HCT116 (cell line): ENCODE measurements around the gene SLC50A1. TPM values are rescaled to one million over a fixed set of nuclear protein-coding genes. Genes with fewer than 3 reads are reported as not detected.

Experiments used
- ATAC-seq: fragments of 200-7000 bp; cut with Tn5 transposase; 2 replicates; pipeline ENCODE4 v1.9.1; 2020; ENCODE audit warnings: mild to moderate bottlenecking, moderate library complexity
- BruUV-seq: library from RNA; stranded (reverse); fragments of 400-500 nt; replicated peaks from 2 replicates; lab custom pipeline; 2021; lab: Mats Ljungman, UMichigan
- CTCF ChIA-PET: fragments of 300-600 bp; sonication (Branson Sonifier 250); formaldehyde crosslinking; loops from one replicate; lab custom pipeline; 2021; ENCODE audit warnings: antibody characterized with exemption; lab: Charles Lee
- POLR2A ChIA-PET: fragments of 300-600, 350-600 bp; sonication (Branson Sonifier 250); formaldehyde crosslinking; loops from one replicate; lab custom pipeline; 2021; ENCODE audit warnings: antibody characterized with exemption; lab: Charles Lee
- RAD21 ChIA-PET, 2 experiments: fragments of 300-600 bp; sonication (Branson Sonifier 250); formaldehyde crosslinking; loops; one replicate each; lab custom pipeline; 2023; ENCODE audit warnings: low total read pairs in 2 of 2; ENCODE audit not compliant: uncharacterized antibody in 2 of 2, unreplicated experiment in 2 of 2, low non-redundant PET in 1 of 2; lab: Charles Lee
- DNase-seq: peaks from one replicate; pipeline ENCODE4 v3.0.0-alpha.2; 2010; ENCODE audit warnings: low read depth, low spot score
- H2AFZ ChIP-seq: fragments of 200-600 bp; shearing (Covaris generic), sonication (generic); 2 replicates; pipeline ENCODE4 v1.6.1; 2017; ENCODE audit warnings: low read depth, mixed run types, mixed read lengths, antibody characterized with exemption, low read length; ENCODE audit not compliant: poor library complexity, severe bottlenecking
- H3K27ac ChIP-seq: 2 replicates; pipeline ENCODE4 v1.5.1; 2012; ENCODE audit warnings: low read depth, low read length
- H3K27me3 ChIP-seq: fragments of 200-600 bp; sonication (generic); 2 replicates; pipeline ENCODE4 v1.6.1; 2016; ENCODE audit warnings: mixed run types, low read length, mixed read lengths; ENCODE audit not compliant: insufficient read depth
- H3K36me3 ChIP-seq, 2 experiments: fragments of 200-500 bp in 1 of 2; fragments of 200-600 bp in 1 of 2; sonication (Bioruptor generic) in 1 of 2; sonication (generic) in 1 of 2; 2 replicates each; pipeline versions ENCODE4 v1.5.1 to v1.6.1; 2014 to 2016; ENCODE audit warnings: low read length in 2 of 2, inconsistent platforms in 1 of 2, mixed read lengths in 1 of 2, mixed run types in 1 of 2; ENCODE audit not compliant: insufficient read depth in 2 of 2, control insufficient read depth in 1 of 2
- H3K4me1 ChIP-seq, 2 experiments: fragments of 200-600 bp in 1 of 2; sonication (generic) in 1 of 2; 2 replicates each; pipeline versions ENCODE4 v1.5.1 to v1.6.1; 2012 to 2017; ENCODE audit warnings: low read length in 2 of 2, inconsistent platforms in 1 of 2, mild to moderate bottlenecking in 1 of 2, mixed read lengths in 1 of 2, mixed run types in 1 of 2, moderate library complexity in 1 of 2; ENCODE audit not compliant: insufficient read depth in 2 of 2, control insufficient read depth in 1 of 2
- H3K4me2 ChIP-seq: fragments of 200-600 bp; sonication (generic); 2 replicates; pipeline ENCODE4 v1.6.1; 2017; ENCODE audit warnings: mixed run types, low read length, mixed read lengths
- H3K4me3 ChIP-seq, 2 experiments: fragments of 200-600 bp in 1 of 2; sonication (generic) in 1 of 2; replicated peaks in 1 of 2; 2 replicates each; pipeline ENCODE4 v1.5.1; 2011 to 2016; ENCODE audit warnings: low read length in 2 of 2, control low read depth in 1 of 2, low read depth in 1 of 2, mild to moderate bottlenecking in 1 of 2, mixed read lengths in 1 of 2, mixed run types in 1 of 2
- H3K79me2 ChIP-seq: fragments of 200-600 bp; sonication (generic); 2 replicates; pipeline ENCODE4 v1.6.1; 2017; ENCODE audit warnings: mild to moderate bottlenecking, mixed run types, low read length, moderate library complexity, mixed read lengths; ENCODE audit not compliant: insufficient read depth
- H3K9ac ChIP-seq: fragments of 200-600 bp; sonication (generic); 2 replicates; pipeline ENCODE4 v1.6.1; 2016; ENCODE audit warnings: low read length, mixed read lengths
- H3K9me2 ChIP-seq: fragments of 200-600 bp; sonication (generic), shearing (Covaris generic); 2 replicates; pipeline ENCODE4 v1.6.1; 2017; ENCODE audit warnings: mixed run types, mild to moderate bottlenecking, moderate library complexity; ENCODE audit not compliant: insufficient read depth
- H3K9me3 ChIP-seq, 2 experiments: fragments of 200-500 bp in 1 of 2; fragments of 200-600 bp in 1 of 2; sonication (Bioruptor generic) in 1 of 2; sonication (generic) in 1 of 2; 2 replicates each; pipeline ENCODE4 v1.6.1; 2014 to 2017; ENCODE audit warnings: low read length in 2 of 2, mixed read lengths in 2 of 2, inconsistent platforms in 1 of 2, low read depth in 1 of 2, mild to moderate bottlenecking in 1 of 2, mixed run types in 1 of 2, moderate library complexity in 1 of 2; ENCODE audit not compliant: control insufficient read depth in 1 of 2, insufficient read depth in 1 of 2
- H4K20me1 ChIP-seq: fragments of 200-600 bp; sonication (generic), shearing (Covaris generic); 2 replicates; pipeline ENCODE4 v1.6.1; 2017; ENCODE audit warnings: mixed run types, mild to moderate bottlenecking, moderate library complexity; ENCODE audit not compliant: insufficient read depth
- CBX3 ChIP-seq: IDR thresholded peaks from 2 replicates; pipeline ENCODE4 v1.6.1; 2012; ENCODE audit warnings: low read depth
- CEBPB ChIP-seq: IDR thresholded peaks from 2 replicates; pipeline ENCODE4 v1.6.1; 2012; ENCODE audit warnings: low read depth
- EGR1 ChIP-seq: IDR thresholded peaks from 2 replicates; pipeline ENCODE4 v1.6.1; 2012; ENCODE audit warnings: low read depth
- EZH2 ChIP-seq: fragments of 200-600 bp; sonication (generic); IDR thresholded peaks from 2 replicates; pipeline ENCODE4 v1.6.1; 2017; ENCODE audit warnings: antibody characterized with exemption, mixed run types
- FOSL1 ChIP-seq: IDR thresholded peaks from 2 replicates; pipeline ENCODE4 v1.6.1; 2012; ENCODE audit warnings: low read depth
- JUND ChIP-seq: IDR thresholded peaks from 2 replicates; pipeline ENCODE4 v1.6.1; 2012
- MAX ChIP-seq: IDR thresholded peaks from 2 replicates; pipeline ENCODE4 v1.6.1; 2012
- POLR2A ChIP-seq: IDR thresholded peaks from 2 replicates; pipeline ENCODE4 v1.7.0; 2011; ENCODE audit warnings: borderline replicate concordance; ENCODE audit not compliant: insufficient read depth, insufficient read length; ENCODE audit errors: extremely low read depth
- POLR2AphosphoS5 ChIP-seq: IDR thresholded peaks from 2 replicates; pipeline ENCODE4 v1.6.1; 2011; ENCODE audit warnings: mild to moderate bottlenecking, low read depth, low read length, moderate library complexity
- SIN3A ChIP-seq: IDR thresholded peaks from 2 replicates; pipeline ENCODE4 v1.6.1; 2012; ENCODE audit warnings: low read depth
- SP1 ChIP-seq: IDR thresholded peaks from 2 replicates; pipeline ENCODE4 v1.6.1; 2012; ENCODE audit warnings: low read depth
- TCF7L2 ChIP-seq: IDR thresholded peaks from 2 replicates; pipeline ENCODE4 v1.7.0; 2011; ENCODE audit warnings: borderline replicate concordance, inconsistent platforms; ENCODE audit not compliant: insufficient read depth, insufficient read length; ENCODE audit errors: extremely low read depth
- ZBTB33 ChIP-seq: IDR thresholded peaks from 2 replicates; pipeline ENCODE4 v1.6.1; 2011; ENCODE audit warnings: mild to moderate bottlenecking, low read length, moderate library complexity; ENCODE audit not compliant: insufficient replicate concordance; ENCODE audit errors: extremely low read depth
- ZNF274 ChIP-seq: fragments of 200-500 bp; sonication (Bioruptor generic); IDR thresholded peaks from 2 replicates; pipeline ENCODE4 v1.6.1; 2014; ENCODE audit warnings: mild to moderate bottlenecking, low read depth, low read length, inconsistent platforms
- intact Hi-C: fragments of 100-400 bp; cut with micrococcal nuclease; formaldehyde crosslinking; loops from 2 replicates; pipeline ENCODE4 v1.10.0; 2022
- total RNA-seq: library from RNA; stranded (reverse); gene quantifications from one replicate; pipeline ENCODE4 v1.2.1, GENCODE V29; 2021; ENCODE audit not compliant: unreplicated experiment

Gene SLC50A1
- total RNA-seq, 1 experiment from 2014 or later = 49.9 TPM

- TF ChIP-seq SIN3A (no peak), JUND (no peak)
These were observed 30.8 kb upstream of the SLC50A1 start (continued) for GRCh38 chr1:155104605-155105534.

- ChIA-PET POLR2A (no interaction called here), RAD21 (no interaction called here)
- no TSS peak for BruUV-seq
These were observed 30.0 kb upstream of the SLC50A1 start for GRCh38 chr1:155105604-155106011.

GRCh38 chr1:155106862-155107261, 28.8 kb upstream of the SLC50A1 start:
- Histone ChIP-seq H3K27ac (no peak overlapping the region), H3K4me1 (no peaks in the 10 kb centered on the region), H3K4me2 (no peak overlapping the region), H3K9me3 (no peaks in the 10 kb centered on the region), H2AFZ (no peak overlapping the region), H3K27me3 (no peaks in the 10 kb centered on the region), H3K9ac (no peak overlapping the region), H3K79me2 (no peaks in the 10 kb centered on the region), H3K4me3 (no peak overlapping the region), H3K9me2 (no peaks in the 10 kb centered on the region), H3K36me3 (no peaks in the 10 kb centered on the region), H4K20me1 (no peaks in the 10 kb centered on the region)
- DNase-seq (no peak), ATAC-seq (no peak)
- ChIA-PET CTCF (interaction anchor here (1.0 to 2.7 kb wide), 2 partner anchors 11 to 15 kb away, joined by 3 to 10 read pairs; no protein-coding TSS in a partner anchor), POLR2A (interaction anchor here (0.6 kb wide), 1 partner anchor 871 kb away, joined by 4 read pairs; the partner anchor contains the start of gene ARHGEF2), RAD21 (no interaction called here)
- no TSS peak for BruUV-seq
- intact Hi-C loops = no loop called here
- TF ChIP-seq CBX3 (no peak), POLR2A (no peak), FOSL1 (no peak), TCF7L2 (no peak), POLR2AphosphoS5 (no peak), EZH2 (no peak), SP1 (no peak), EGR1 (no peak), ZNF274 (no peak), MAX (no peak), ZBTB33 (no peak), JUND (no peak)

More at GRCh38 chr1:155105604-155106011, 30.0 kb upstream of the SLC50A1 start:
- H3K4me1 ChIP-seq = no peaks in the 10 kb centered on the region
- H3K4me3 ChIP-seq = no peak overlapping the region
- no peak overlapping the region for H3K9ac ChIP-seq
- no peaks in the 10 kb centered on the region for H3K9me3 ChIP-seq
- intact Hi-C loops = no loop called here
- no peak for TF ChIP-seq CEBPB
- no peak overlapping the region for H3K4me2 ChIP-seq
- no peaks in the 10 kb centered on the region for H4K20me1 ChIP-seq
- H3K9me2 ChIP-seq = no peaks in the 10 kb centered on the region
- H2AFZ ChIP-seq = no peak overlapping the region
- H3K27ac ChIP-seq = no peak overlapping the region
- no peaks in the 10 kb centered on the region for H3K79me2 ChIP-seq
- DNase-seq = no peak
- no peaks in the 10 kb centered on the region for H3K27me3 ChIP-seq
- CTCF ChIA-PET = no interaction called here
- no peak for ATAC-seq
- no peaks in the 10 kb centered on the region for H3K36me3 ChIP-seq
